HepG2 (cell line): ENCODE measurements around the gene INTS6. TPM values are rescaled to one million over a fixed set of nuclear protein-coding genes. Genes with fewer than 3 reads are reported as not detected.

ENCODE experiments used
- ATAC-seq: fragments of 200-7000 bp; cut with Tn5 transposase; 3 replicates; pipeline ENCODE4 v1.9.1; 2020; ENCODE audit warnings: mild to moderate bottlenecking, moderate library complexity
- BruUV-seq: library from RNA; stranded (reverse); fragments of 400-500 nt; replicated peaks from 2 replicates; lab custom pipeline; 2021; lab: Mats Ljungman, UMichigan
- CTCF ChIA-PET: fragments of 300-600 bp; formaldehyde crosslinking; extraction: SDS; loops from one replicate; lab custom pipeline; 2021; ENCODE audit warnings: low total read pairs, inconsistent platforms, low intra/inter-chr PET ratio; lab: Yijun Ruan, JAX
- POLR2A ChIA-PET: fragments of 350-600 bp; sonication (Branson Sonifier 250); formaldehyde crosslinking; loops from one replicate; lab custom pipeline; 2020; ENCODE audit warnings: antibody characterized with exemption, inconsistent platforms; lab: Yijun Ruan, JAX
- DNase-seq: peaks from one replicate; pipeline ENCODE4 v3.0.0-alpha.2; 2015; ENCODE audit warnings: low spot score
- FAIRE-seq: peaks from 3 replicates; lab custom pipeline; 2011; peaks lifted over from hg19 to GRCh38; lab: Jason Lieb, UNC
- H2AFZ ChIP-seq: one replicate; pipeline ENCODE4 v1.6.1; 2011; ENCODE audit warnings: low read length, inconsistent platforms
- H3K27ac ChIP-seq: fragments of 300-600 bp; 3 replicates; pipeline ENCODE4 v1.8.0; 2011; ENCODE audit warnings: mixed run types, mild to moderate bottlenecking, mixed read lengths, low read length, inconsistent platforms; ENCODE audit not compliant: insufficient read depth; ENCODE audit errors: extremely low read length
- H3K27me3 ChIP-seq, 2 experiments: fragments of 200-600 bp in 1 of 2; 2 replicates in 1 of 2; 3 replicates in 1 of 2; pipeline versions ENCODE4 v1.6.0 to v1.8.0; 2011; ENCODE audit warnings: low read length in 2 of 2, mild to moderate bottlenecking in 2 of 2, moderate library complexity in 2 of 2, inconsistent platforms in 1 of 2; ENCODE audit not compliant: insufficient read depth in 2 of 2, control insufficient read depth in 1 of 2
- H3K36me3 ChIP-seq, 2 experiments: fragments of 200-600 bp in 1 of 2; replicated peaks in 1 of 2; 2 replicates in 1 of 2; 3 replicates in 1 of 2; pipeline versions ENCODE4 v1.5.1 to v1.8.0; 2011; ENCODE audit warnings: low read length in 2 of 2, inconsistent platforms in 1 of 2; ENCODE audit not compliant: insufficient read depth in 2 of 2, control insufficient read depth in 1 of 2
- H3K4me1 ChIP-seq: 2 replicates; pipeline ENCODE4 v1.5.1; 2012; ENCODE audit warnings: low read length, inconsistent platforms; ENCODE audit not compliant: insufficient read depth
- H3K4me2 ChIP-seq: 2 replicates; pipeline ENCODE4 v1.6.0; 2011; ENCODE audit warnings: low read depth, low read length, inconsistent platforms
- H3K4me3 ChIP-seq, 3 experiments: fragments of 200-600 bp in 1 of 3; sonication (generic), shearing (Covaris generic) in 1 of 3; replicated peaks in 1 of 3; 2 replicates each; pipeline ENCODE4 v1.5.1; 2011 to 2016; ENCODE audit warnings: low read length in 3 of 3, inconsistent platforms in 2 of 3, low read depth in 2 of 3, mild to moderate bottlenecking in 2 of 3, control low read depth in 1 of 3, mixed read lengths in 1 of 3; ENCODE audit not compliant: insufficient read depth in 1 of 3
- H3K79me2 ChIP-seq: one replicate; pipeline ENCODE4 v1.6.1; 2011; ENCODE audit warnings: low read length, inconsistent platforms; ENCODE audit not compliant: insufficient read depth
- H3K9ac ChIP-seq: 2 replicates; pipeline ENCODE4 v1.6.0; 2011; ENCODE audit warnings: mild to moderate bottlenecking, low read depth, low read length, inconsistent platforms; ENCODE audit not compliant: insufficient read depth
- H3K9me3 ChIP-seq: 2 replicates; pipeline ENCODE4 v1.5.1; 2012; ENCODE audit warnings: mild to moderate bottlenecking, low read length
- H4K20me1 ChIP-seq: 2 replicates; pipeline ENCODE4 v1.6.0; 2011; ENCODE audit warnings: inconsistent platforms, mild to moderate bottlenecking, low read length, moderate library complexity; ENCODE audit not compliant: insufficient read depth
- HNF1B ChIP-seq: sonication (generic); formaldehyde crosslinking; IDR thresholded peaks from 2 replicates; pipeline ENCODE4 v1.5.1; 2020; ENCODE audit warnings: mild to moderate bottlenecking, moderate library complexity, missing genetic modification reagents
- MAF1 ChIP-seq: sonication (generic); formaldehyde crosslinking; IDR thresholded peaks from 2 replicates; pipeline ENCODE4 v1.5.0; 2020; ENCODE audit warnings: missing genetic modification reagents, borderline replicate concordance
- MXD3 ChIP-seq: IDR thresholded peaks from 2 replicates; pipeline ENCODE4 v1.6.1; 2016; ENCODE audit warnings: mild to moderate bottlenecking, missing biosample characterization, missing genetic modification reagents
- PHF20 ChIP-seq: sonication (generic); formaldehyde crosslinking; IDR thresholded peaks from 2 replicates; pipeline ENCODE4 v1.5.0; 2020; ENCODE audit warnings: mild to moderate bottlenecking, missing genetic modification reagents
- SIN3B ChIP-seq: fragments of 150-350 bp; IDR thresholded peaks from 2 replicates; pipeline ENCODE4 v1.6.1; 2014; ENCODE audit warnings: low read length
- SP1 ChIP-seq, 2 experiments: fragments of 450-650 bp in 1 of 2; sonication (generic) in 1 of 2; formaldehyde crosslinking in 1 of 2; IDR thresholded peaks; 2 replicates each; pipeline versions ENCODE4 v1.4.0 to v1.6.1; 2016 to 2020; ENCODE audit warnings: missing genetic modification reagents in 1 of 2
- SSRP1 ChIP-seq: IDR thresholded peaks from 2 replicates; pipeline ENCODE4 v1.6.1; 2016; ENCODE audit warnings: control low read depth
- SYNCRIP ChIP-seq: fragments of 200-400 bp; formaldehyde crosslinking; IDR thresholded peaks from 2 replicates; pipeline ENCODE4 v1.6.1; 2018; ENCODE audit warnings: mild to moderate bottlenecking, low read depth, low read length; ENCODE audit not compliant: insufficient read depth
- YY1 ChIP-seq: IDR thresholded peaks from 2 replicates; pipeline ENCODE4 v1.6.1; 2011; ENCODE audit warnings: low read length, low read depth, moderate library complexity, mild to moderate bottlenecking; ENCODE audit not compliant: insufficient read depth, insufficient replicate concordance
- ZNF276 ChIP-seq: sonication (generic); formaldehyde crosslinking; IDR thresholded peaks from 2 replicates; pipeline ENCODE4 v1.4.0; 2020; ENCODE audit warnings: mild to moderate bottlenecking, low read depth, missing genetic modification reagents
- ZZZ3 ChIP-seq: sonication (generic); formaldehyde crosslinking; IDR thresholded peaks from 2 replicates; pipeline ENCODE4 v1.4.0; 2020; ENCODE audit warnings: missing genetic modification reagents, mild to moderate bottlenecking, borderline replicate concordance
- WGBS: methylation state at CpG from one replicate; pipeline ENCODE4 v1.1.6; 2017; ENCODE audit warnings: low lambda C conversion rate; 5-methylcytosine and 5-hydroxymethylcytosine counted together
- in situ Hi-C: cut with HindIII; loops from 2 replicates; pipeline ENCODE4 v1.10.0; 2017; ENCODE audit warnings: low pct_unique_long_range_greater_than_20kb; ENCODE audit not compliant: extremely low pct_ligation_motif_present
- intact Hi-C: fragments of 100-400 bp; cut with micrococcal nuclease; formaldehyde crosslinking; loops from one replicate; pipeline ENCODE4 v1.10.0; 2022; ENCODE audit not compliant: unreplicated experiment
- polyA plus RNA-seq, 8 experiments: library from polyadenylated mRNA; depleted of rRNA in 3 of 8; stranded (reverse) in 7 of 8; unstranded in 1 of 8; fragments of >200 nt; fragmentation: Illumina TruSeq in 4 of 8; extraction: Trizol in 4 of 8; gene quantifications; 2 replicates each; pipeline versions ENCODE4 v1.2.1 to v1.2.3, GENCODE V29; 2011 to 2016; ENCODE audit warnings: low read depth in 4 of 8, missing spikeins in 1 of 8, mixed read lengths in 1 of 8; ENCODE audit not compliant: insufficient read depth in 1 of 8
- total RNA-seq, 5 experiments: library from RNA; depleted of rRNA; stranded (reverse); fragments of >200 nt; fragmentation: Illumina TruSeq; extraction: Trizol; gene quantifications; 2 replicates each; pipeline ENCODE4 v1.2.3, GENCODE V29; 2016; ENCODE audit warnings: low read depth in 1 of 5

Gene INTS6
- total and polyA plus RNA-seq, 2 of the 13 experiments (the other 11 are each of a cell fraction or from before 2014, with no cell fraction given) = 27.9 to 38.4 TPM

GRCh38 chr13:51332566-51333361, 120.1 kb downstream of the INTS6 start:
- Histone ChIP-seq H3K27me3 (no peaks in the 10 kb centered on the region), H3K4me3 (no peak overlapping the region), H3K79me2 (no peaks in the 10 kb centered on the region), H3K4me1 (no peaks in the 10 kb centered on the region), H3K9me3 (no peaks in the 10 kb centered on the region), H3K36me3 (no peaks in the 10 kb centered on the region), H2AFZ (no peak overlapping the region), H3K9ac (no peak overlapping the region), H4K20me1 (no peaks in the 10 kb centered on the region), H3K4me2 (no peak overlapping the region), H3K27ac (no peak overlapping the region)
- ATAC-seq (no peak), FAIRE-seq (no peak), DNase-seq (no peak)
- CTCF ChIA-PET = no interaction called here
- BruUV-seq = no TSS peak
- TF ChIP-seq SP1 (IDR thresholded peaks at IDR 0.05) = no peak
- no peak for TF ChIP-seq SP1 (CRISPR knock-in tag; IDR thresholded peaks at IDR 0.05)
- no peak for TF ChIP-seq MAF1 (CRISPR knock-in tag)
- no peak for TF ChIP-seq SYNCRIP
- no peak for TF ChIP-seq SSRP1 (CRISPR knock-in tag)
- no peak for TF ChIP-seq SIN3B
- POLR2A ChIA-PET = no interaction called here
- in situ Hi-C loops (no loop called here), intact Hi-C loops (no loop called here)
- 39% methylated on average over 2 of the region's 2 CpGs for WGBS

- Histone ChIP-seq H2AFZ (no peak overlapping the region), H3K36me3 (no peaks in the 10 kb centered on the region), H3K4me1 (no peaks in the 10 kb centered on the region), H3K4me2 (no peak overlapping the region), H3K9me3 (no peaks in the 10 kb centered on the region), H3K79me2 (no peaks in the 10 kb centered on the region), H3K4me3 (no peak overlapping the region), H3K27me3 (no peaks in the 10 kb centered on the region), H3K9ac (no peak overlapping the region), H4K20me1 (no peaks in the 10 kb centered on the region), H3K27ac (no peak overlapping the region)
- in situ Hi-C loops = no loop called here
- ATAC-seq (no peak), DNase-seq (no peak), FAIRE-seq (no peak)
- ChIA-PET CTCF (no interaction called here), POLR2A (no interaction called here)
- intact Hi-C loops = no loop called here
- no TSS peak for BruUV-seq
- WGBS = 9% methylated on average over 4 of the region's 6 CpGs
- TF ChIP-seq ZZZ3 = no peak
- no peak for TF ChIP-seq YY1
- TF ChIP-seq HNF1B (CRISPR knock-in tag) = no peak
- TF ChIP-seq ZNF276 = no peak
- no peak for TF ChIP-seq PHF20
- no peak for TF ChIP-seq MXD3
These were observed 121.4 kb downstream of the INTS6 start for GRCh38 chr13:51331354-51331861.
